ENCODE measurements around the gene RDH13.

GRCh38 chr19:55109527-55110291 lies 46.8 kb upstream of the RDH13 start:
- no peak for TF ChIP-seq POLR2A (IDR thresholded peaks at IDR 0.05; ENCODE audit: low read length)
- no peak for TF ChIP-seq ZFP36 (IDR thresholded peaks at IDR 0.05; ENCODE audit: borderline replicate concordance, partially characterized antibody)
- no peak for TF ChIP-seq JUN (IDR thresholded peaks at IDR 0.05)
- no peak for TF ChIP-seq CTCF (IDR thresholded peaks at IDR 0.05)
- TF ChIP-seq RFX5 (IDR thresholded peaks at IDR 0.05): no peak
- TF ChIP-seq MAZ (IDR thresholded peaks at IDR 0.05; ENCODE audit: borderline replicate concordance, low read depth, low read length): no peak
- no peak for TF ChIP-seq EP300 (IDR thresholded peaks at IDR 0.05)
- no peak for TF ChIP-seq USF2 (IDR thresholded peaks at IDR 0.05)
- TF ChIP-seq FOSL2 (IDR thresholded peaks at IDR 0.05): no peak
- no peak for TF ChIP-seq FOSL2 (CRISPR knock-in tag; IDR thresholded peaks at IDR 0.05)
- TF ChIP-seq, protein P1, sequence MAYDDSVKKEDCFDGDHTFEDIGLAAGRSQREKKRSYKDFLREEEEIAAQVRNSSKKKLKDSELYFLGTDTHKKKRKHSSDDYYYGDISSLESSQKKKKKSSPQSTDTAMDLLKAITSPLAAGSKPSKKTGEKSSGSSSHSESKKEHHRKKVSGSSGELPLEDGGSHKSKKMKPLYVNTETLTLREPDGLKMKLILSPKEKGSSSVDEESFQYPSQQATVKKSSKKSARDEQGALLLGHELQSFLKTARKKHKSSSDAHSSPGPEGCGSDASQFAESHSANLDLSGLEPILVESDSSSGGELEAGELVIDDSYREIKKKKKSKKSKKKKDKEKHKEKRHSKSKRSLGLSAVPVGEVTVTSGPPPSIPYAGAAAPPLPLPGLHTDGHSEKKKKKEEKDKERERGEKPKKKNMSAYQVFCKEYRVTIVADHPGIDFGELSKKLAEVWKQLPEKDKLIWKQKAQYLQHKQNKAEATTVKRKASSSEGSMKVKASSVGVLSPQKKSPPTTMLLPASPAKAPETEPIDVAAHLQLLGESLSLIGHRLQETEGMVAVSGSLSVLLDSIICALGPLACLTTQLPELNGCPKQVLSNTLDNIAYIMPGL (CRISPR knock-in tag; IDR thresholded peaks at IDR 0.05; ENCODE audit: borderline replicate concordance): no peak
- no peak for TF ChIP-seq RCOR1 (IDR thresholded peaks at IDR 0.05; ENCODE audit: low read depth, low read length)
- TF ChIP-seq, protein P2, sequence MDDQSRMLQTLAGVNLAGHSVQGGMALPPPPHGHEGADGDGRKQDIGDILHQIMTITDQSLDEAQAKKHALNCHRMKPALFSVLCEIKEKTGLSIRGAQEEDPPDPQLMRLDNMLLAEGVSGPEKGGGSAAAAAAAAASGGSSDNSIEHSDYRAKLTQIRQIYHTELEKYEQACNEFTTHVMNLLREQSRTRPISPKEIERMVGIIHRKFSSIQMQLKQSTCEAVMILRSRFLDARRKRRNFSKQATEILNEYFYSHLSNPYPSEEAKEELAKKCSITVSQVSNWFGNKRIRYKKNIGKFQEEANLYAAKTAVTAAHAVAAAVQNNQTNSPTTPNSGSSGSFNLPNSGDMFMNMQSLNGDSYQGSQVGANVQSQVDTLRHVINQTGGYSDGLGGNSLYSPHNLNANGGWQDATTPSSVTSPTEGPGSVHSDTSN (IDR thresholded peaks at IDR 0.05): no peak
- no peak for TF ChIP-seq EHMT2 (IDR thresholded peaks at IDR 0.05; ENCODE audit: low read depth)
